ENCODE measurements around the gene SWI5. TPM values are rescaled to one million over a fixed set of nuclear protein-coding genes. Genes with fewer than 3 reads are reported as not detected.

SWI5 gene
- total RNA-seq, 4 donors from 2014 or later, result 16.2 to 26.6 (median 21.0) TPM

DNA sequence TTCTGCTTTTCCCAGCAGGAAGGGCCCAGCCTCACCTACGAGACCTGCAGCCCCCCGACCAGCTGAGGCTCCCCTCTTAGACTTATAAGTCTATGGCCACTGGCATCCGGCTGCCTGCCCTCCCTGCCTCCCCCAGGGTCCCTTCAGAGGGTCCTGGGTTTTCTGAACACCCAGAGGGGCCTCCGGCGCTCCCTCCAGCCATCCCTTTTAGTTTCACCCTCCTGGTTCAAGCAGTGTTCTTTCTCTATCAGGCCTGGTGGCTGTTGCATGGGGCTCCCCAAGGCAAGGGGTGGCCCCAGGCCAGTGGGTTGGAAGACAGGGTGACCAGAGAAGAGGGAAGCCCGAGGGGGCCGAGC, 22.1 kb upstream of the SWI5 start:
- Histone ChIP-seq H3K36me3 (peaks cover 22 to 41% (median 33%) of the 10 kb centered on the region in 4 donors), H3K9me3 (no peaks in the 10 kb centered on the region), H3K4me3 (no peak overlapping the region), H3K4me1 (peaks cover 15 to 25% (median 18%) of the 10 kb centered on the region in 4 donors), H3K27me3 (peaks cover 0 to 22% (median 2%) of the 10 kb centered on the region in 4 donors), H3K27ac (replicated peaks in 1 of 4) (no peak overlapping the region)
- intact Hi-C loops (cut with DNase I), result no loop called here
- no peak for DNase-seq (ENCODE audit: extremely low spot score)
- no peak for TF ChIP-seq EP300 (IDR thresholded peaks at IDR 0.05)
- WGBS, result 89% methylated on average over 7 of the region's 7 CpGs

DNA sequence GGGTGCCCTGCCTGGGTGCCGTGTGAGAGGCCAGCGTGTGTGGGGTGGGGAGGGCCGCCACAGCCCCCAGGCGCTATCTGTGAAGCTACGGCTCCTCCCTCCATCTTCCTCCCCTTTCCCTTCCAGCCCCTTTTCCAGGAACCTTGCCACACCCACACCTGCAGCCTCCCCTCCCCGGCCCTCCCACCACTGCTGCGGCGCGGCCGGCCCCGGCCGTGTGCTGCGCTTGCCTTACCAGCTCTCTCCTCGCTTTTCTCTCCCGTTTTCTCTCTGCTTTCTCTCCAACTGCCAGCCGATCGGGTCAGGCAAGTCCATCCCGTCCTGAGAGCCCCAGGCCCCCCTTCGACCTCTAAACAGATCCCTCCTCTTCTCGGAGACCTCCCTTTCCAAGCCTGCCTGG, 21.7 kb upstream of the SWI5 start:
- H3K27me3 ChIP-seq, result peaks cover 0 to 22% (median 2%) of the 10 kb centered on the region in 4 donors
- peaks cover 26 to 45% (median 37%) of the 10 kb centered on the region in 4 donors for H3K36me3 ChIP-seq
- H3K4me3 ChIP-seq, result no peak overlapping the region
- no peak overlapping the region for H3K27ac ChIP-seq (replicated peaks in 1 of 4)
- TF ChIP-seq POLR2AphosphoS5 (IDR thresholded peaks at IDR 0.05), result no peak
- no peak for TF ChIP-seq POLR2A (IDR thresholded peaks at IDR 0.05; ENCODE audit: low read depth)
- TF ChIP-seq EP300 (IDR thresholded peaks at IDR 0.05), result no peak
- TF ChIP-seq, protein P1, sequence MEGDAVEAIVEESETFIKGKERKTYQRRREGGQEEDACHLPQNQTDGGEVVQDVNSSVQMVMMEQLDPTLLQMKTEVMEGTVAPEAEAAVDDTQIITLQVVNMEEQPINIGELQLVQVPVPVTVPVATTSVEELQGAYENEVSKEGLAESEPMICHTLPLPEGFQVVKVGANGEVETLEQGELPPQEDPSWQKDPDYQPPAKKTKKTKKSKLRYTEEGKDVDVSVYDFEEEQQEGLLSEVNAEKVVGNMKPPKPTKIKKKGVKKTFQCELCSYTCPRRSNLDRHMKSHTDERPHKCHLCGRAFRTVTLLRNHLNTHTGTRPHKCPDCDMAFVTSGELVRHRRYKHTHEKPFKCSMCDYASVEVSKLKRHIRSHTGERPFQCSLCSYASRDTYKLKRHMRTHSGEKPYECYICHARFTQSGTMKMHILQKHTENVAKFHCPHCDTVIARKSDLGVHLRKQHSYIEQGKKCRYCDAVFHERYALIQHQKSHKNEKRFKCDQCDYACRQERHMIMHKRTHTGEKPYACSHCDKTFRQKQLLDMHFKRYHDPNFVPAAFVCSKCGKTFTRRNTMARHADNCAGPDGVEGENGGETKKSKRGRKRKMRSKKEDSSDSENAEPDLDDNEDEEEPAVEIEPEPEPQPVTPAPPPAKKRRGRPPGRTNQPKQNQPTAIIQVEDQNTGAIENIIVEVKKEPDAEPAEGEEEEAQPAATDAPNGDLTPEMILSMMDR (IDR thresholded peaks at IDR 0.05), result no peak
- 89% methylated on average over 20 of the region's 20 CpGs for WGBS
- intact Hi-C loops (cut with DNase I), result no loop called here
- H3K9me3 ChIP-seq, result no peaks in the 10 kb centered on the region
- H3K4me1 ChIP-seq, result peaks cover 15 to 25% (median 18%) of the 10 kb centered on the region in 4 donors
- DNase-seq (ENCODE audit: extremely low spot score), result no peak

DNA sequence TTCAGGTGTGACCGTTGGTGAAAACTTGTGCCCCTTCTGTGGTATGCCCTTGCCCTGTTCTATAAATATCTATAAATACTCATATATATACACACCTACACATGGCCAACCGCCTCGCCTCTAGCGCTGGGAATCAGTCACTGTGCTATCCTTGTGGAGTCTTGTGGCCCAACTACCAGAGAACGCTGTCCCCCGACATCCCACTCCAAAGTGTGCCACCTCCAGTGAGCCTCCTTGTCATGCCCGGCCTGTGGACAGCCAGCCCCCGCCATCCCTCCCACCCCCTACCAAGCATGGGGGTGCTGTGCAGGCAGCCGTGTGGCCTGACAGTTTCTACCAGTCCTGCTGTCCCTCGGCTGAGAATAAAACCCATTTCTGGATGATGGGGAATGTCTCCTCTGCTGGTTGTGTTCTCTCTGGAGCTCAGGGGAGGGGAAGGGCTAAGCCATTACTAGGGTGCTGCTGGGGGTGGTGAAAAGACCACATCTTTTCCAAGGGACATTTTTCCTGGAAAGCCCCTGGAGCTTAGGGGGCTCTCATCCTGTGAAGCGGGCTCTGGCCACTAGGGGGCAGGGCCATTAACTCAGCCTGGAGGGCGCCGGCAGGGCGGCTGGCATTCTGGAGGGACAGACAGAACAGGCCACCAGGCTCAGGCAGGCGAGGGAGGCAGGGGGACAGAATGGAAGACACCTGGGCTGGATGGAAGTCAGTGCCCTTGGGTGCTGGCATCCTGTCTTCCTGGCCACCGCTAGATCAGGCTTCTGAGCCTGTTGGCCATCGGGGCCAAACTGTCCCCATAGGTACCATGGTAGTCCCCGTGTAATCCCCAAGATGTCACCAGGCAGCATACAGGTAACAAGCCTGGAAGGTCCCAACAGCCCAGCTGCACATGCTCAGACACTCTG, 21.0 kb upstream of the SWI5 start:
- no peak overlapping the region for H3K27ac ChIP-seq (replicated peaks in 1 of 4)

DNA sequence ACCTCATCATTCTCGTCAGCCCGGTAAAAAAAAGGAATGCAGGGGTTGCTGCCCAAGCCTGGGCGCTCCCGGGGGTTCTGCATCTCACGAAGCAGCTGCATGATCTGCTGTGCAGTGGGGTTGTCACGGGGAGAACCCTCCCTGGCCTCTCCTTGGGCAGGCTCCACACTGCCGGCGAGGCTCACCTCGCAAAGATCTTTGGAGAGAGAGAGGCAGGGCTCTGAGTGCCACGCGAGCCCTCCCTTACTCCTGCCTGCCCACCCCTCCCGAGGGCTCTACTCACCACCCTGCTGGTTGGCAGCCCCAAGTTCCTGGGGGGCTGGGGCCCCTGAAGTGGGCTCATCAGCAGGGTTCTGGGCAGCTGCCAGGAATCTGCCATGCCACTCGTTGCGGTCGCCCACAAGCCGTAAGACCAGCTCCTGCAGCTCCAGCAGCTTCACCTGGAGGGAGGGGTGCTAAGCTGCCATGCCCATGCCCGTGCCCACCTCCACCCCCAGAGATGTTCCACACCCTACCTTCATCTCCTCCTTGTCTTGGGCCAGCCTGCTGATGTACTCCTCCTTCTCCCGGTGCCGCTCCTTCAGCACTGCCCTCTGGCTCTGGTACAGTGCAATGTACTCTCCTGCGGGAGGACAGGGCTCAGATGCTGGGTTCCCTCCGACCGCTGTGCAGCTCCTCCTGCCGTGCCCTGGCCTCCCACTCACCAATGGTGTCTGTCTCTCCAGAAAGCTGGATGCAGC, 18.8 kb upstream of the SWI5 start:
- TF ChIP-seq POLR2AphosphoS5 (IDR thresholded peaks at IDR 0.05) (no peak), POLR2A (IDR thresholded peaks at IDR 0.05; ENCODE audit: low read depth) (no peak), EP300 (IDR thresholded peaks at IDR 0.05) (no peak)
- TF ChIP-seq, protein P1 (IDR thresholded peaks at IDR 0.05), result no peak
- intact Hi-C loops (cut with DNase I), result no loop called here
- 82% methylated on average over 19 of the region's 23 CpGs for WGBS
- H3K27me3 ChIP-seq, result no peaks in the 10 kb centered on the region
- peaks cover 0 to 6% (median 0%) of the 10 kb centered on the region in 4 donors for H3K4me1 ChIP-seq
- H3K36me3 ChIP-seq, result peaks cover 53 to 74% (median 66%) of the 10 kb centered on the region in 4 donors
- H3K9me3 ChIP-seq, result no peaks in the 10 kb centered on the region
- DNase-seq (ENCODE audit: extremely low spot score), result no peak
- no peak overlapping the region for H3K27ac ChIP-seq (replicated peaks in 1 of 4)
- no peak overlapping the region for H3K4me3 ChIP-seq

More for the DNA sequence above, 21.0 kb upstream of the SWI5 start:
- Histone ChIP-seq H3K36me3 (peaks cover 32 to 52% (median 44%) of the 10 kb centered on the region in 4 donors), H3K27me3 (peaks cover 0 to 21% (median 2%) of the 10 kb centered on the region in 4 donors), H3K9me3 (no peaks in the 10 kb centered on the region), H3K4me1 (peaks cover 14 to 24% (median 17%) of the 10 kb centered on the region in 4 donors), H3K4me3 (no peak overlapping the region)
- WGBS, result 47% methylated on average over 11 of the region's 18 CpGs
- TF ChIP-seq, protein P1 (IDR thresholded peaks at IDR 0.05), result peak; percentile 62 to 86 (median 69)
- no peak for TF ChIP-seq POLR2A (IDR thresholded peaks at IDR 0.05; ENCODE audit: low read depth)
- peak in 1 of 2 donors; percentile 21 for TF ChIP-seq POLR2AphosphoS5 (IDR thresholded peaks at IDR 0.05)
- DNase-seq (ENCODE audit: extremely low spot score), result no peak
- intact Hi-C loops (cut with DNase I), result no loop called here

DNA sequence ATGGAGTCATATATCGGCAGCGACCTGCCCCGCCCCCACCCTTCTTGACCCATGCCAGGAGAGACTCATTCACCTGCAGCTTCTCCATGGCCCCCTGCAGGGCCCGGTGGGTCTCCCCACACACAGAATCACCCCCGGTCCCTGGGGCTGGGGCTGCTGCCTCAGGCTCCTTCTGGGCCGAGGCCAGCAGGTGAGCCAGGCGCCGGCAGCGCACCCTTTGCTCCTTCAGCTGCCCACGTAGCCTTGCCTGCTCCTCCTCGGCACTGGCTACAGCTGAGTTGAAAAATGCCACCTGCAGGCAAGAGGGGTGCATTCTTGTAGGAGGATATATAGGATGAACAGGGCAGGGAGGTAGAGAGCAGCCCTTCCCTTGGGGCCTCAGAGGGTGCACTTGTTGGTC, 18.2 kb upstream of the SWI5 start:
- Histone ChIP-seq H3K27ac (replicated peaks in 1 of 4) (no peak overlapping the region), H3K27me3 (no peaks in the 10 kb centered on the region), H3K4me1 (peaks cover 0 to 6% (median 0%) of the 10 kb centered on the region in 4 donors), H3K4me3 (no peak overlapping the region), H3K9me3 (no peaks in the 10 kb centered on the region), H3K36me3 (peaks cover 56 to 80% (median 72%) of the 10 kb centered on the region in 4 donors)
- no peak for DNase-seq (ENCODE audit: extremely low spot score)
- no peak for TF ChIP-seq EP300 (IDR thresholded peaks at IDR 0.05)
- TF ChIP-seq POLR2A (IDR thresholded peaks at IDR 0.05; ENCODE audit: low read depth), result no peak
- intact Hi-C loops (cut with DNase I), result no loop called here
- WGBS, result 77% methylated on average over 7 of the region's 11 CpGs
